Measurements from ENCODE around the gene C16orf95. TPM values are rescaled to one million over a fixed set of nuclear protein-coding genes. Genes with fewer than 3 reads are reported as not detected.
"Not testable (repeated sequence)": the region's sequence is repeated elsewhere in the genome, so short reads cannot be mapped to it uniquely, and the experiment has no call there.

Gene C16orf95
- total RNA-seq, 1 donor from 2014 or later = 2.2 TPM

GRCh38 chr16:87346517-87347060, 29.4 kb upstream of the C16orf95 start:
- DNase-seq (ENCODE audit: low spot score) = no peak

- DNase-seq (ENCODE audit: low spot score) = no peak
Observed at GRCh38 chr16:87345726-87346424, 28.7 kb upstream of the C16orf95 start.

DNA sequence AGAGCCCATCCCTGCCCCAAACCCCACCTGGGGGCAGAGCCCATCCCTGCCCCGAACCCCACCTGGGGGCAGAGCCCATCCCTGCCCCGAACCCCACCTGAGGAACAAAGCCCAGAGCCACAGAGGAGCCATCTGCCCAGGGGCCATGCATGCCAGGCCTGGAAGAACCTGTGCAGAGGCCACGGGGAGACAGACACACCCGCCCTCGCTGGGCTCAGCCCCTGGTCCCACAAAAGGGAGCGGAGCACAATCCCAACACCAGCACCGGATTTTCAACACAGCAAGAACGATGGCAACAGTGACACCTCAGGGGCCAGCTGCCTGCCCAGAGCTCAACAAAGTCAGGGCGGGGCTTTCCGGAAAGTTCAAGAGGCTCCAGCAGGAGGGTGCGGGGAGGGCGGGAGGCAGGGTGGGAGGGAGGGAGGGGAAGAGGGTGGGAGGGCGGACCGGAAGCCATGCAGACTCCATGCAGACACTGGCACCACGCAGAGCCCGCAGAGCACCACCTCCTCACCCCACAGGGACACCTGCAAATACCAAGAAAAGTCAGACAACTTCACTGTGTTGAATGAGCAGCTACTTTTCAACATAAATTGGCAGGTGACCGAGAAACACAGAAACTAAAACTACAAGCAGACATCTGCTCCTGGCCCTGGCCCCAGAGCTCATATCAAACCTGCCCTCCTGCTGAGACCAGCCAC, 27.9 kb upstream of the C16orf95 start:
- no peak for DNase-seq (ENCODE audit: low spot score)

DNA sequence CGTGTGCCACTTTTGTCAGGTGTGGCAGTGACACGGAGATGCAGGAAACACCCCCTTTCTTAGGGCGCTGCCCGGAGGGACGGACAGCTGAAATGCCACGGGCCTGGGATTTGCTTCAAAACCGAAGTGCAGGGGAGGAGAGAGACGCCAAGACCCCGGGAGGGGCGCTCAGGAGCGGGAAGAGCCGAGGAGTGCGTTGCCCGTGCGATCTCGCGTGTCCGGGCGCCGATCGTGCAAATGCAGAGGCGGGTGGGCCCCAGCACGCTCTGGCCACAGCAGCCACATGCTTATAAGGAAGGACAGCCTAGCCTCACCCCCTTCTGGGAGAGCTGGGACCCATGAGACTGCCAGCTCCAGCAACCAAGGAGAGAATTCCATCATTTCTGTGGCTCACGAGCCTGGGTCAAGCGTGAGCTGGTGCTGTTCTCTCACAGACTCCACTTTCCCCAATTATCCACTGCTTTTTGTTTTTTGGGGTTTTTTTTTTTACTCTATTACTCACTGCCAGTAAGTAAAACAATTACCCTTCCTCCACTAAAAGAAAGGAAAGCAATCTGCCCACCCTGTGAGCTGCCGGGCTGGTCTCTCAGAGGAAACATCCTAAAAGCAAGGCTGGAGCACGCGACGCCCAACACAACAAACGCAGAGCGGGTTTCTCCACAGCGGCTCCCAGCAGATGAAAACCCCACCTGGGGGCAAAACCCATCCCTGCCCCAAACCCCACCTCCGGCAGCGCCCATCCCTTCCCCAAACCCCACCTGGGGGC, 27.2 kb upstream of the C16orf95 start:
- DNase-seq (ENCODE audit: low spot score) = no peak

- DNase-seq (ENCODE audit: low spot score) = no peak
Observed at GRCh38 chr16:87343753-87344050, 26.5 kb upstream of the C16orf95 start.

- DNase-seq (ENCODE audit: low spot score) = no peak
Observed at GRCh38 chr16:87342978-87343752, 26.0 kb upstream of the C16orf95 start.

DNA sequence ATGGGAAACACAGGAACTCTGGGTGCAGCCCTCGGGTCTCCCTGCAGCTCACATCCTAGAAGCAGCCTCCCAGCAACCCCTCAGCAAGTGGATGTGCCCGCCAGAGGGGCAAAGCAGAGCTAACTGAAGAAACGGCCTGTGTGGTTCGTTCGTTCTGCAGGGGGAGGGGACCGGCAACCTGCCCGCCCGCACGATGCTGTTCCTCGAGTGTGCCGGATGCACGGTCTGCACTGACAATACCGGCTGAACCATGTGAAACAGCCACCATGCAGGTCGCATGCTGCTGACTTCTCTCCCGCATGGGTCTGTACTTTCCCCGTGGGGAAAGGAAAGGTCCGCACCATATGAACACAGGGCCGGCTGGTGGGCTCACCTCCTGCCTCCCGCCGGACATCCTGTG, 25.3 kb upstream of the C16orf95 start:
- DNase-seq (ENCODE audit: low spot score) = no peak

GRCh38 chr16:87340198-87340597, 23.0 kb upstream of the C16orf95 start:
- DNase-seq (ENCODE audit: low spot score) = no peak

- DNase-seq (ENCODE audit: low spot score) = not testable (repeated sequence)
Observed at GRCh38 chr16:87339724-87340105, 22.5 kb upstream of the C16orf95 start.

DNA sequence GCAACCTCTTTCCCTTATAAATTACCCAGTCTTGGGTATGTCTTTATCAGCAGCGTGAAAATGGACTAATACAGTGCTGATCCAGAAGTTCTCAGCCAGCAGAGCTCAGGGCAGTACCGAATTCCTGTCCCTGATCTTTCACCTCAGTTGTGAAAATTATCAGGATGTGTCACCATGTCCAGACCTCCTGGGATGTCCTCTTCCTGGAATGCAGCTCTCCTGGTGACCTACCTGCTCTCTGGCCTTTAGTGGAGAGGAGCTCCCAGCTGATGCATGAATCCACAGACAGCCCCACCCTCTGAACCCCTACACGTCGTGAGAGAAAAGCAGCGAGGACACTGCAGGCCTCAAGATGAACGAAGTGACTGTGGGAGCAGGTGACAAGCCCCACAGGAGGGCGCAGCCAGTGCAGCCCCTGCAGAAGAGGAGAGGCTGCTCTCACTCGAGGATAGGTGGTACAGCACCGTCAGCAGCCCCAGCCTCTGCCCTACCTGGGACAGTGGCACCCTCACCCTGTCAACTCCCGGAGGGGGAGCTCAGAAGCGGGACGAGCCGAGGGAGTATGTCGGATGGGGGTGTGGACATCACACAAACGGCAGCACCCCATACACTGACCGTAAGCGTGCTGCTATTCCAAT, 22.0 kb upstream of the C16orf95 start:
- no peak for DNase-seq (ENCODE audit: low spot score)

GRCh38 chr16:87338155-87338765, 21.1 kb upstream of the C16orf95 start:
- DNase-seq (ENCODE audit: low spot score) = no peak

DNA sequence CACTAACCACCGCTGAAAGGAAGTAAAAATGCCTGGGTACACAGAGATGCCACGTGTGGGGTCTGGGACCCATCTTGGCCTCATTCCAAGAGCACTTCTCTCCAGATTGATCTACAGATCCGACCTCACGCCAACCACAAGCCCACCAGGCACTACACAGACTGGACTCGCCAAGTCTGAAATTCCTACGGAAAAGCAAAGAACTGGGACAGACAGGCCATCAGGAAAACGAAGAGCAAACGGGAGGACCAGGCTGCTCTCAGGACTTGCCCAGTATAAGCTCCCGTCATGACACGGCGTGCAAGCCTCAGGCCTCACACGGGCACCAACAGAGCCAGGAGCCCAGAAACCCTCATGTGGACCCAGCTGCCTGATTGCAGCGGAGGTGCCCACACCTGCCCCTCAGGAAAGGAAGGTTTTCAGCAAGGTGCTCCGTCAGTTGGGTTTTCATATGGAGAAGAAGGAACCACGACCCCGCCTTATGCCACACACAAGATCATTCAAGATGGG, 20.1 kb upstream of the C16orf95 start:
- no peak for DNase-seq (ENCODE audit: low spot score)

DNA sequence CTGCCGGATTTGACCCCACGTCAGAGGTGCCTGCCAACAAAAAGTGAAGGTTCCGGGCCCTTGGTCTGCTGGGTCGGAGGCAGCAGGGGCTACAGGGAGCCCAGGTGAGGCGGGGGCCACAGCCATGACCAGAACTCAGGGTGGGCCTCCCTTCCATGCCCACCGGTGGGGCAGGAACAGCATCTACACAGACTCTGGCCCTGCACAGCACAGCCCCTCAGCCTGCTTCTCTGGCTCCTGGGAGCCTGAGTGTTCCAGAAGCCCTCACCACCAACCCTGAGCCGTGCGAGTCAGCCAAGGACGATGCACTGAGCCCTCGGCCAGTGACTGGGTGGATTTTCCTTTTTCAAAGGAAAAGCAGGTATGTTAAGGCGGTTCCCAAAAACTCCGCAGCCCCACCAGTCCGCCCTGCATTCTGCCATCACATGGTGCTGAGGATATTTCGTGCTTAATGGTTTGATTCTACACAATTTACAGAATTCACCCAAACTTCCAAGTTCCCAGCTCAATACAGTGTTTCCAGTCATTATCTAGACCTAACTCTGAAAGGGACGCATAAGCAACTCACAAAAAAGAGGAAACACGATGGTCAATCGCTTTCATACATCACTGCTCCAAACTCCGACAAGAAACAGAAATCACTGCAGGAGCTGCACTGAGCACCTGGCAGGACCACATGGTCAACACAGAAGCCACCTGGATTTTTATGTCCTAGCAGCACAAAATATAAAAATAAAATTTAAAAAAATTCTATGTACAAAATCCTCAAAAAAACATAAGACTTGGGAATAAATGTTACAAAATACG, 19.4 kb upstream of the C16orf95 start:
- no peak for DNase-seq (ENCODE audit: low spot score)

GRCh38 chr16:87335625-87336433, 18.6 kb upstream of the C16orf95 start:
- DNase-seq (ENCODE audit: low spot score) = no peak

GRCh38 chr16:87334651-87335624, 17.7 kb upstream of the C16orf95 start:
- DNase-seq (ENCODE audit: low spot score) = no peak

- DNase-seq (ENCODE audit: low spot score) = no peak
Observed at GRCh38 chr16:87333581-87334331, 16.6 kb upstream of the C16orf95 start.

DNA sequence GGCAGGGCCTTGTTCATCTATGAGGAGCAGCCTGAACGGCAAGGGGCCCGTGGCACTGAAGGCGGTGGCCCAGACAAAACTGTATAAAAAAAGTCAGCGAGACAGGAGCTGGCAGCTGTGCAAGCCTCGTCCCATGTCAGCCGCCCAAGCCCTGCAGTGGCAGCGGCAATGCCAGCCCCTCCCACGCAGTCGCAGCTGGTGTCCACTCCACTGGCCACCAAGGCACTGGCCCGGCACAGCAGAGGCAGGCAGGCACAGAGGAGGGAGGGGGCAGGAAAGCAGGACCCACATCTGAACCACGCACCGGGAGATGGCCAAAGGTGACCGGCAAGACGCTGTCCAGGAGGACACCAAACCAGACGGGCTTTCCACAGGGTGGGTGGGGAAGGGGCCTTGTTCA, 15.9 kb upstream of the C16orf95 start:
- no peak for DNase-seq (ENCODE audit: low spot score)
